GM18870 (cell line): ENCODE measurements around the gene FAM25A.
"Not testable (repeated sequence)": the region's sequence is repeated elsewhere in the genome, so short reads cannot be mapped to it uniquely, and the experiment has no call there.

ENCODE experiments used
- ATAC-seq: cut with Tn5 transposase; IDR thresholded peaks from one replicate; pipeline ENCODE4 v1.9.1; 2021; ENCODE audit warnings: moderate library complexity; ENCODE audit not compliant: unreplicated experiment

FAM25A gene

DNA sequence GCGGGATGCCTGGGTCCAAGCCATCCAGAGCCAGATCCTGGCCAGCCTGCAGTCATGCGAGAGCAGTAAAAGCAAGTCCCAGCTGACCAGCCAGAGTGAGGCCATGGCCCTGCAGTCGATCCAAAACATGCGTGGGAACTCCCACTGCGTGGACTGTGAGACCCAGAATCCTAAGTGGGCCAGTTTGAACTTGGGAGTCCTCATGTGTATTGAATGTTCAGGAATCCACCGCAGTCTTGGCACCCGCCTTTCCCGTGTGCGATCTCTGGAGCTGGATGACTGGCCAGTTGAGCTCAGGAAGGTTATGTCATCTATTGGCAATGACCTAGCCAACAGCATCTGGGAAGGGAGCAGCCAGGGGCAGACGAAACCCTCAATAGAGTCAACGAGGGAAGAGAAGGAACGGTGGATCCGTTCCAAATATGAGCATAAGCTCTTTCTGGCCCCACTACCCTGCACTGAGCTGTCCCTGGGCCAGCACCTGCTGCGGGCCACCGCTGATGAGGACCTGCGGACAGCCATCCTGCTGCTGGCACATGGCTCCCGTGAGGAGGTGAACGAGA lies 10.9 kb upstream of the FAM25A start:
- ATAC-seq: not testable (repeated sequence)

DNA sequence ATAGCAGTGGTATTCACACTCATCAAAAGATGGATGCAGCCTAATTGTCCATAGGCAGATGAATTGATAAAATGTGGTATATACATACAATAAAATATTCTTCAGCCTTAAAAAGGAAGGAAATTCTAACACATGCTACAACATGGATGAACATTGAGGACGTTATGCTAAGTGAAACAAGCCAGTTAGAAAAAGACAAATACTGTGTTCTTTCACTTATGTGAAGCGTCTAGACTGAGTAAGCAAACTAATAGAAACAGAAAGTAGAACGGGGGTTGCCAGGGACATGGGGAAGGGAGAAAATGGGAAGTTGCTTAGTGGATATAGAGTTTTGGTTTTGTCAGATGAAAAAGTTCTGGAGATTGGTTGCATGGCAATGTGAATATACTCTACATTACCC lies 6.6 kb upstream of the FAM25A start:
- not testable (repeated sequence) for ATAC-seq

DNA sequence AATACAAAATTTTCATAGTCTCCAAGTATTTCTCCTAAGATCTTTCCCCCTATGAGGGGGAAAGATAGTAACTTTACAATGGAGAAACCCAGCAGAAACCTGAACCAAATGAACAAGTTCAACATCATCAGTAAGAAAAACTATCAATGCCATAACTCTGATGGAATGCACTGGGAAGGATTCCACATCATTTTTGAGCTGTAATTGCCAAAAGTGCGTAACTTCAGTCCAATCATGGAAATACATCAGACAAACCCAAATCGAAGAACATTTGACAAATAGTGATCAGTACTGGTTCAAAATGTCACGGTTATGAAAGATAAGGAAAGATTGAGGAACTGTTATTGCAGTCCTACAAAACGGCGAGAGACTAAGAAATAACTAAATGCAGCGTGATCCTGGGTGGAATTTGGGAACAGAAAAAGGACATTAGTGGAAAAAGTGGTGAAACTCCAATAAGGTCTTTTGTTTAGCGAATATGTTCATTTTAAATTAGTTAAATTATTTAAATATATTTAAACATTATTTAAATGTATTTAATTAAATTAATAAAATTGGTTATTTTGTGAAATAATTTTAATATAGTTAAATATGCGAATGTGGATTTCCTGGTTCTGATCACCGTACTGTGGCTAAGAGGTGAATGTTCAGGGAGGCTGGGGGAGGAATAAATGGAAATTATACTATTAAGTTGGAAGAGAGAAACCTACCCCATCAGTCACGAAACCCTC lies 4.9 kb upstream of the FAM25A start:
- not testable (repeated sequence) for ATAC-seq

DNA sequence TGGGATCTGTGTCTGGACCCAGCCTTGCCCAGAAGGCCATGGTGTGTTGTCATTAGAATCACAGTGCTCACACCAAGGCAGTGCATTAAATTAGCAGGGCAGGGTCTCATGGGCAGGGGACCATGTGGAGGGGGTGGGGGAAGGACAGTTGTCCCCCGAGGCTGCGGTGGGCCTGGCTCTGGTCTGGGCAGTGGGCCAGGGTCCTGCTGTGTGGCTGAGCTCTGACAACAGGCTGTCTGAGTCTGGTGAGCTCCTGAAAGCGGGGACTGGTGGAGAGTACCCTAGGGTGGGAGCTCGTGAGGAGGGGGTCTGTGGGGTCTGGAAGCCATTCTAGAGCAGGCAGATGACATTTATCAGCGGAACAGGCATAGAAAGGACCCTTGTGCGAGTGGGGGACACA lies 2.0 kb upstream of the FAM25A start:
- not testable (repeated sequence) for ATAC-seq

DNA sequence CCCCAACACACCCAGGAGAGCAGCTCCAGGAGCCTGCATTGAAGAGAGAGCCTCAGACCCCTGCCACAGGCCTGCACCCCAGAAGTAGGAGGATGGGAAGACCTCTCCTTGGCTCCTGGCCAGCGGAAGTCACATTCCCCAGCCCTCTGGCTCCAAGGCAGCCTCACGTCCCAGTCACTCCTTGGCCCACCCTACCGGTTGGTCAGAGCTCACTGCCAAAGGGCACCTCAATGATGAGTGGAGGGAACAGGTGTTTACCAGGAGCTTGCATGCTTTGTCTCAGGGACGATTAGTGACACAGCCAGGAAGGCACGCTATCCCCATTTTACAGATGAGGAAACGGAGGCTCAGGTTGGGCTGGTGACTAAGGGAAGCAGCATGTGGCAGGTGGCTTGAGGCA lies 1.0 kb upstream of the FAM25A start:
- ATAC-seq: not testable (repeated sequence)

DNA sequence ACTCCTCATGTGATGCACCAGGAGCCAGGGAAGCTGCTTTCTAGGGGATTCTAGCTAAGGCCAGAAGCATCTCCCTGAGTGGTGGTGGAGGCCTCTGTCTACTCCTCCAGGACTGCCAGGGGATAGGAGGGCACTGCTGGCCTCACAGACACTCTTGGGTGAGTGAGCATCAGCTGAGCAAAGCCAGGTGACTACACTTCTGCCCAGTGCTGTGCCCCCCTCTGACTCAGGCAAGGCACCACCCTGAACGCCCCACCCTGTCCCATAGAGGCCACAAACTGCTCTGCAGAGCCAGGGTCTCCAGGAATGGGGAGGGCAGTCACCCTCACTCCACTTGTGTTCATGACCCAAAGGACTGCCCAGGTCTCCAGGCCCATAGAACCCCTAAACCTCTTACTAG lies 590 bp upstream of the FAM25A start:
- not testable (repeated sequence) for ATAC-seq

DNA sequence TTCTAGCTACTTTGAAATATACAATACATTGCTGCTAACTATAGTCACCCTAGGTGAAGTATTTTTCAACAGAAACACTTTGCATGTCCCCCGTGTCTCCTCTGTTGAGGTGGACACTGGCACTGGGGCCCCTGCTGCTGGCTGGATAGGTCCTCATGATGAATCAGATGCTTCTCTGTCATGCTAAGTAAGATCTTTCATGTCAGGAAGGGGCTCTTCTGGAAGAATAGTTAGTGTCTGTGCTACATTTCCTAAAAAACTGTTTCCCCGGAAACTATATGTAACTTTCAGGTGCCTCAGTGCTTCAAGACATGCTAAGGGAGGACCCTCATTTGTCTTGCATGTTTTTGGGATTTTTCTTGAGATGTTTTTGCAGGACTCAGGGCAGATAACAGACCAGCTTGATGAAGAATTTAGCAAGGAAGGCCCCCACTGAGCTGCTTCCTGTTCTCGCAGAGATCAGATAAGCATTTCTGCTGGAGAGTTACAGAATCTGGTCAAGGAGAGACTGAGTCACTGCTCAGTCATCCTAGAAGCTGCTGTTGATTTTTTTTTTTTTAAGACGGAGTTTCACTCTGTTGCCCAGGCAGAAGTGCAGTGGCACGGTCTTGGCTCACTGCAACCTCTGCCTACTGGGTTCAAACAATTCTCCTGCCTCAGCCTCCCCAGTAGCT lies 5.3 kb downstream of the FAM25A start:
- ATAC-seq: not testable (repeated sequence)

DNA sequence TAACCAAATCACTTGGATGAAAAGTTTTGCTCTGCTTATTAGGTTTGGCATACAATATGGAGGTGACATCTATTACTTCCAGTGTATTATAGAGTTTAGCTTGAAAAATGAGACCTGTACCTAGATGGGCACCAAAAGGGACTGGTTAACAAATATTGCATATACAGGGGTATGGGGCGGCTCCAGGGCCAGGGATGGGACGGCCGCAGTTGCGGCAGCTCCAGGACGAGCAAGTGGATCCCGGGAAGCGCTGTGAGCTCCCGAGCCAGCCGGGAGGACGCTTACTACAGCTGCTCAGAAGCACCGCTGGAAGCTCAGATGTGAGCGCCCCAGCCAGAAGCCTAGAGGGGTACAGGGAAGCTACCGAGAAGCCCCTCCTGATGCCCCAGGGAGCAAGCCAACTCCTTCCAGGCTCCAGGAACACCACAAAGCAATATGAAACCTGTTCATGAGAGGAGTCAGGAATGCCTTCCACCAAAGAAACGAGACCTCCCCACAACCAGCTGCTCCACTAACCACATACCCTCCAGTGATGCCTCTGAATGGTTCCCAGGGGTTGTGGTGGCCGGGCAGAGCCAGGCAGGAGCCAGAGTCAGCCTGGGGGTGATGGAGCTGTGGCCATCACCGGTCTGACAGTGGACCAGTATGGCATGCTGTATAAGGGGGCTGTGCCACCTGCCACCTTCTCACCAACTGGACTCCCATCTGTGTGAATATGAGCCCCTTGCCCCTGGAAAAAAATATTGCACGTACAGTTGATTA lies 6.8 kb downstream of the FAM25A start:
- not testable (repeated sequence) for ATAC-seq

DNA sequence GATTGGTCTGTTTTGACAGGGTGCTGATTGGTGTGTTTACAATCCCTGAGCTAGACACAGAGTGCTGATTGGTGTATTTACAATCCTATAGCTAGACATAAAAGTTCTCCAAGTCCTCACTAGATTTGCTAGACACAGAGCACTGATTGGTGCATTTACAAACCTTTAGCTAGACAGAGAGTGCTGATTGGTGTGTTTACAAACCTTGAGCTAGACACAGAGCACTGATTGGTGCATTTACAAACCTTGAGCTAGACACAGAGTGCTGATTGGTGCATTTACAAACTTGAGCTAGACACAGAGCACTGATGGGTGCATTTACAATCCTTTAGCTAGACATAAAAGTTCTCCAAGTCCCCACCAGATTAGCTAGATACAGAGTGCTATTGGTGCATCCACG lies 10.3 kb downstream of the FAM25A start:
- not testable (repeated sequence) for ATAC-seq

DNA sequence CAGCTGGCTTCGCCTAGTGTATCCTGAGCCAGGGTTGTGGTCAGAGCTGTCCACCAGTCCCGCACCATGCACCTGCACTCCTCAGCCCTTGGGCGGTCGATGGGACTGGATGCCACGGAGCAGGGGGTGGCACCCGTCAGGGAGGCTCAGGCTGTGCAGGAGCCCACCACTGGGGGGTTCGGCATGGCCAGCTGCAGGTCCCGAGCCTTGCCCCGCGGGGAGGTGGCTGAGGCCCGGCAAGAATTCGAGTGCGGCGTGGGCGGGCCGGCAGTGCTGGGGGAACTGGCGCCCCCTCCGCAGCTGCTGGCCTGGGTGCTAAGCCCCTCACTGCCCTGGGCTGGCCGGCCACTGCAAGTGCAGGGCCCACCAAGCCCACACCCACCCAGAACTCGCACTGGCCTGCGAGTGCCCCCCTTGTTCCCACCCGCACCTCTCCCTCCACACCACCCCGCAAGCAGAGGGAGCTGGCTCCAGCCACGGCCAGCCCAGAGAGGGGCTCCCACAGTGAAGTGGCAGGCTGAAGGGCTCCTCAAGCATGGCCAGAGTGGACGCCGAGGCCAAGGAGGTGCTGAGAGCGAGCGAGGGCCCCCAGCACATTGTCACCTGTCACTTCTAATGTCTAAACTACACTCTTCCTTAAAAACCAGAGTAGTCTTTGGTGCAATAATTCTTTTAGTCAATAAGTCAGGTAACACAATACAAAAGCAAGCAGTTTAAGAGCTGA lies 11.0 kb downstream of the FAM25A start:
- ATAC-seq: no peak

DNA sequence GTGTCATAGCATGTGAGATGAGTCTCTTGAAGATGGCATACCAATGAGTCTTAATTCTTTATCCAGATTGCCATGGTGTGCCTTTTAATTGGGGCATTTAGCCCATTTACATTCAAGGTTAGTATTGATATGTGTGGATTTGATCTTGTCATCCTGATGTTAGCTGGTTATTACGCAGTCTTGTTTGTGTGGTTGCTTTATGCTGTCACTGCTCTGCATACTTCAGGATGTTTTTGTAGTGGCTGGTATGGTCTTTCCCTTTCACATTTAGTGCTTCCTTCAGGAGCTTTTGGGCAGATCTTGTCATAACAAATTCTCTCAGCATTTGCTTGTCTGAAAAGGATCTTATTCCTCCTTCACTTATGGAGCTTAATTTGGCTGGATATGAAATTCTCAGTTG lies 16.5 kb downstream of the FAM25A start:
- ATAC-seq: no peak

DNA sequence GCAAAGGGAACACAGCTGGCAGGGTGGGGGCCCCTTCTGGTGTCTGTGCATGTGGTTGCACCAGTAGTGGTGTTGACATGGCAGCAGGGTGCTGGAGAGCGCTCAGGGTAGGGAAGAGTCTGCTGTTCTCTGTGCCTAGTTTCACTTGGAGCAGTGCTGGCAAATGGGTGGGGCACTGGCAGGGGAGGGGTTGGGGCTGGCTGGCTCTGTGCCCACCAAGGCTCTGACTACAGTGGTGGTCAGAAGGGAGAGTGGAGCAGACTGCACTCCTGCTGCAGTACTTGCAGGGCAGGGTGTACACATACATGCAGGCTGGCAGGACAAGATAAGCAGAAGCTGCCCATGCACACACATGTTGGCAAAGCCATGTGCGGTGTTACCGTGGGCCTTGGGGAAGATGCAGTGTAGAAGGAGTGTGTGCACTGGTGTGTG lies 18.2 kb downstream of the FAM25A start:
- no peak for ATAC-seq

DNA sequence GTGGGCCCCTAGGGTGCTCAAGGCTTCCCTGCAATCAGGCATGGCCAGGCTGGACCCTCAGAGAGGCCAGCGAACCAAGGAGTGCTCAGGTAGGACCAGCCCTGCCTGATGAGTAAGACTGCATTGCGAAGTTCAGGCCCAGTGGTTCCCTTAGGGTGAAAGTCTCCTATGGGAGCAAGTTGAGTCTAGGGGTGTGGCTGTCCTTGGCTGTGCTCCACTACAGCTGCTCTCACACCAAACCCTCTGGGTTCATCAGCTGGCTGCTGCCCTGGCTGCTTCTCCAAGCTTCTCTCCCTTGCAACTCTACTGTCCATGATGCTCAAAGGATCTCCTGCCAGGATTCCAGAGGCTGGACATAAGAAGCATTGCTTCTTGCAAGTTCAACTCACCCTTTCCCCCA lies 18.7 kb downstream of the FAM25A start:
- ATAC-seq: no peak

DNA sequence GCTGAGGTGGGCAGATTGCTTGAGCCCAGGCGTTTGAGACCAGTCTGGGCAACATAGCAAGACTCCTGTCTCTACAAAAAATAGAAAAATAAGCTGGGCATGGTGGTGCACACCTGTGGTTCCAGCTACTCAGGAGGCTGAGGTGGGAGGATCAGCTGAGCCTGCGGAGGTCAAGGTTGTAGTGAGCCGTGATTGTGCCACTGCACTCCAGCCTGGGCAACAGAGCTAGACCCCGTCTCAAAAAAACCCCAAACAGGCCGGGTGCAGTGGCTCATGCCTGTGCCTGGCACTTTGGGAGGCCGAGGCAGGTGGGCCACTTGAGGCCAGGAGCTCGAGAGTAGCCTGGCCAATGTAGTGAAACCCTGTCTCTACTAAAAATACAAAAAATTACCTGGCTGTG lies 23.5 kb downstream of the FAM25A start:
- ATAC-seq: not testable (repeated sequence)

DNA sequence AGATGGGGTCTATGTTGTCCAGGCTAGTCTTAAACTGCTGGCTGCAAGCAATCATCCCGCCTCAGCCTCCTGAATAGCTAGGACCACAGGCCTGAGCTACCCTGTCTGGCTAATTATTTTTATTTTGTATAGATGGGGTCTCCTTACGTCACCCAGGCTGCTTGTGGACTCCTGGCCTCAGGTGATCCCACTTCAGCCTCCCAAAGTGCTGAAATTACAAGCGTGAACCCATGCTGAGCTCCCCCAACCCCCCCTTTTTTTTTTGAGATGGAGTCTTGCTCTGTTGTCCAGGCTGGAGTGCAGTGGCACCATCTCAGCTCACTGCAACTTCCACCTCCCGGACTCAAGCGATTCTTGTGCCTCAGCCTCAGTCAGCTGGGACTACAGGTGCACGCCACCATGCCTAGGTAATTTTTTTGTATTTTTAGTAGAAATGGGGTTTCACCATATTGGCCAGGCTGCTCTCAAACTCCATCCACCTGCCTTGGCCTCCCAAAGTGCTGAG lies 25.4 kb downstream of the FAM25A start:
- no peak for ATAC-seq

DNA sequence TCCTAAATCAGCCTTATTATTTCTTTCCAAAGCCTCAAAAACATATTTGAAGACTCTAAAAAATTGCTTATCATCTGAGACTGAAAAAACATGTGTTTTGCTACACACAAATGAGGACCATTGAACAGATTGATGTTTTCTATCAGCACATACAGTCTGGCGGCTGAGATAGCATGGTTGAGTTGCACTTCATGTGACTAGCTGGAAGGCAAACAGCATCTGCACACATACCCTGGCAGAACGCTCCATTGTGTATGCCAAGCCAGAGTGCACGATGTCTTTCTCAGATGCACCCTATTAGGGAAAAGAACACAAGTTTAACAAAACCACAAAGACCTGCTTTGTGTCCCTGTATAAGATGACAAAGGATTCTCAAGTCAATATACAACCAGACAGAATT lies 33.0 kb downstream of the FAM25A start:
- no peak for ATAC-seq

DNA sequence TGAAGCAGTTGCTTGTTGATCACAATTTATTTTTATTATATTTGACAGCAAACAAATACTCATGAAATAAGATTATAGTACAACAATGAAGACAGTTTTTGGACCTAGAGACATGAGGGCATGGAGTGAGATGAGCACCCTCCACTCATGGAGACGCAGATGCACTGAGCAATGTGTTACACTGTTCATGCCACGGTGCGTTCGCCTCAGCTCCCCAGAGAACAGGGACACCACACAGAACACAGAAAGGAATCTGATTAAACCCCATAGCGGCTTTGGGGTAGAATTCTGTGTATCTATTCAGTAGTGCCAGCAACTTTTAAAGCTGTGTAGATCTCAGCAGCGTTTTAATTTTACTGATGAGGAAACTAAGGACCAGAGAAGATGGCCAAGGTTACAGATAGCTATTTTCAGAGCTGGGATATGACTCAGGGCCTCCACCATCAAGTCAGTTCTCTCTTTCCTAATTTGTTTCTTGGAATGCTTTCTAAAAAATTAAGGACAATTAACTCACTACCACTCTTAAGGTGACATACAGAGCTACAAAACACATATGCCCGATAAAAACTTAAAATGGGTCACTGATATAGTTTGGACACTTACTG lies 33.6 kb downstream of the FAM25A start:
- no peak for ATAC-seq

DNA sequence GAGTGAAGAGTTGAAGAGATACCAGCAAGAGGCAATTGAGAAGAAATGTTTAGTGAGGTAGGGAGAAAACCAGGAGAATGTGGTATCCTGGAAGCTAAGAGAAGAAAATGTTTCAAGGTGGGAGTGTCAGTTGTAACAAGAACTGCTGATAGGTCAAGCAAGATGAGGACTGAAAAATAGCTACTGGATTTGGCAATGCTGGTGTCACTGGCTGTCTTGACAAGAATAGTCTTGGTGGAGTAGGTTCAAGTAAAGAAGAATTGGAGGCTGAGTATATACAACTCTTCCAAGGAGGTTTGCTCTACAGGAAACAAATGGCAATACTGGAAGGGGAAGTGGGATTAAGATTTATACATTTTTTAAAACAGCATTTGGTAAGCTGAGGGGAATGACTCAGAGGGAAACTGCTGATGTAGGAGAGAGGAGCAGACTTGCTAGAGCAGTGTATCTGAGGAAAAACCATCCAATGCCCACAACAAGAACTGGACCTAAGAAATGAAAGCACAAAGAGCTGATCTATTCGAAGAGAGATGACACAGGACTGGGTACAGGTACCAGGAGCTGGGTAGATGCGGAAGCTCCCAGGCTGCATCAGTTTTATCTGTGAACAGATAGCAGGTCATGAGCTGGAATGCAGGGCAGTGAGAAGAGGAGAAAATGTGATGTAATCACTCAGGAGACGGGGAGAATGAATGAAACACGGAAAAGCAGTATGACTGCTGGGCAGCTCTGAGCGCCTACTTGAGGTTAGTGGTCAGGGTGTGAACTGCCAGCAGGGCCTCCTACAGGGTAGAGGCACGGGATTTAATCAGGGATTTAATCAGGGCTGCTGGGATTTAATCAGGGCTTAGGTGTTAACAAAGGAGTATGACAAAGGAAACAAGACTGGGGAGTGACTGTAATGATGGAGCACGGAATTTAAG lies 34.5 kb downstream of the FAM25A start:
- ATAC-seq: no peak

DNA sequence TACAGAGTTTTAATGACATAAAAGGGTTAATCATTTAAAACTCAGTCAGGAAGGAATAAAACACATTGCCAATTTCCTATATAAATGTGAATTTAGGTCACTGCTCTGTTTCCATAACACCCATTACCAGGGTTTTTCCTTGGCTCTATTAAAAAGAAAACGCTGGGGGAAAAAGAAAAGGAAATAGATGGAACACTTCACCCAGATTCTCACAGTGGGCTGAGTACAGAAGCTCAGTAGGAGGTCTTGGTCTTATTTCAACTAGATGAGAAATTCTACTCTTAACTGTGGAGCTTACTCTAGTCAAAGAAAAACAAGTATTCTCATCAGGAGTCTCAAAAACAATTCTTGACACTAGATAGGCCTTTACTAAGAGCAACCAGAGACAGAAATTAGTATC lies 38.1 kb downstream of the FAM25A start:
- no peak for ATAC-seq
